GM19099 (cell line): Measurements from ENCODE around the gene ITLN1.

Experiments
- POLR2A ChIP-seq: IDR thresholded peaks from 3 replicates; pipeline ENCODE4 v1.6.1; 2011; ENCODE audit warnings: low read depth; ENCODE audit not compliant: insufficient read length; ENCODE audit errors: extremely low read depth

ITLN1 gene

GRCh38 chr1:160858507-160858906, 26.5 kb downstream of the ITLN1 start:
- no peak for TF ChIP-seq POLR2A

GRCh38 chr1:160858097-160858496, 26.9 kb downstream of the ITLN1 start:
- TF ChIP-seq POLR2A: no peak

GRCh38 chr1:160855181-160855981, 29.6 kb downstream of the ITLN1 start:
- peak; percentile 24 for TF ChIP-seq POLR2A

DNA sequence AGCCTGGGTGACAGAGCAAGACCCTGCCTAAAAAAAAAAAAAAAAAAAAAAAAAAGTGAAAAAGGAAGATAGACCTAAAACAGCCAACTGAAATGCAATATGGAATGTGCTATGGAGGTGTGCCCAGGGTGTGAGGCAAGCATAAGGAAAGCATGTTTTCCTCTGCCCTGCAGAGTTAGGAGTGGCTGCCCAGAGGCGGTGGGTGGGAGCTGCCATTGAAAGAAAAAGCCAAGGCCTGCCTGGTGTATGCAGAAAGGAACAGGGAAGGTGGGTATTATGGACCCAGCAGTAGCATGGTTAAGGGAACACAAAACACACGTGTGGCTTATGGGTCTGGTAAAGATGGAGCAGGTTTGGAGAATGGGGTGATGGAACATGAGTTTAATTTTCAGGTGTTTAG, 31.2 kb downstream of the ITLN1 start:
- TF ChIP-seq POLR2A: no peak

- no peak for TF ChIP-seq POLR2A
Measured at GRCh38 chr1:160853014-160853413, 32.0 kb downstream of the ITLN1 start.

DNA sequence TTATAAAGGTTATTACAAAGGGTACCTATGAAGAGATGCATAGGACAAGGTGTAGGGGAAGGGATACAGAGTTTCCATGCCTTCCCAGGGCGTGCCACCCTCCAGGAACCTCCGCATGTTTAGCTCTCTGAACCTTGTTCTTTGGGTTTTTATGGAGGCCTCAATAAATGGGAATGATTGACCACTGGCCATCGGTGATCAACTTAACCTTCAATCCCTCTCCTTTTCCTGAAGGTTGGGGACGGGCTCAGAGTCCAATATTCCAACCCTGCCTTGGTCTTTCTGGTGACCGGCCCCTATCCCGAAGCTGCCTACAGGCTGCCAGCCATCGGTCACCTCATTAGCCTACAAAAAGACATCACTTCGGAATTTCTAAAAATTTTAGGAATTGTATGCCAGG, 34.0 kb downstream of the ITLN1 start:
- TF ChIP-seq POLR2A: no peak

GRCh38 chr1:160850541-160850940, 34.4 kb downstream of the ITLN1 start:
- TF ChIP-seq POLR2A: no peak

DNA sequence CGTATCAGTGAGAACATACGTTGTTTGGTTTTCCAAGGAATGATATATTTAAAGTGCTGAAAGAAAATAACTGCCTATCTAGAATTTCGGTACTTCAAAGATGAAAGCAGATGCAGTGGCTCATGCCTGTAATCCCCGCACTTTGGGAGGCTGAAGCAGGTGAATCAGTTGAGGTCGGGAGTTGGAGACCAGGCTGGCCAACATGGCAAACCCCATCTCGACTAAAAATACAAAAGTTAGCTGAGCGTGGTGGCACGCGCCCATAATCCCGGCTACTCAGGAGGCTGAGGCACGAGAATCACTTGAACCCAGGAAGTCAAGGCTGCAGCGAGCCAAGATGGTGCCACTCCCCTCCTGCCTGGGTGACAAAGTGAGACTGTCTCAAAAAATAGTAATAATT, 38.7 kb downstream of the ITLN1 start:
- TF ChIP-seq POLR2A: no peak

DNA sequence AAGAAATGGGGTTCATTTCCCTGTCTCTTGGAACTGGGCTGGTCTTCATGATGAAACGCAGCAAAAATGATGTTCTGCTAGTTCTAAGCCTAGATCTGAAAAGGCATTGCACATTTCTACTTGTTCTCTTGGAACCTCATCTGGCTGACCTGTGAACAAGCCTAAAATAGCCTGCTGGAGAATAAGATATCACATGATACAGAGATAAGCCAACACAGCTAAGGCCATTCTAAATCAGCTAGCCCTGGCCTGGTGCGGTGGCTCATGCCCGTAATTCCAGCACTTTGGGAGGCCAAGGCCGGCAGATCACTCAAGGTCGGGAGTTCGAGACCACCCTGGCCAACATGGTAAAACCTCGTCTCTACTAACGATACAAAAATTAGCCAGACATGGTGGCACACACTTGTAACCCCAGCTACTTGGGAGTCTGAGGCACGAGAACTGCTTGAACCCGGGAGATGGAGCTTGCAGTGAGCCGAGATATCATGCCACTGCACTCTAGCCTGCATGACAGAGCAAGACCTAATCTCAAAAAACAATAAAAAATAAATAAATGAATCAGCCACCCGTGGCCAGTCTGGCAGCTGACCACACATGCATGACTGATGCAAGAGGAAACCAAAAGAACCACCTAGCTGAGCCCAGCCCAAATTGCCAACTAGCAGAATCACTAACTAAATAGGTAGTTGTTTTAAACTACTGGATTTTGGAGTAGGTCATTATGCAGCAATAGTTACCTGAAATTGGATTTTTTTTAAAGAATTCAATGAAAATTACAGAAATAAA, 40.3 kb downstream of the ITLN1 start:
- TF ChIP-seq POLR2A: no peak

- no peak for TF ChIP-seq POLR2A
Measured at GRCh38 chr1:160841079-160841478, 43.9 kb downstream of the ITLN1 start.

DNA sequence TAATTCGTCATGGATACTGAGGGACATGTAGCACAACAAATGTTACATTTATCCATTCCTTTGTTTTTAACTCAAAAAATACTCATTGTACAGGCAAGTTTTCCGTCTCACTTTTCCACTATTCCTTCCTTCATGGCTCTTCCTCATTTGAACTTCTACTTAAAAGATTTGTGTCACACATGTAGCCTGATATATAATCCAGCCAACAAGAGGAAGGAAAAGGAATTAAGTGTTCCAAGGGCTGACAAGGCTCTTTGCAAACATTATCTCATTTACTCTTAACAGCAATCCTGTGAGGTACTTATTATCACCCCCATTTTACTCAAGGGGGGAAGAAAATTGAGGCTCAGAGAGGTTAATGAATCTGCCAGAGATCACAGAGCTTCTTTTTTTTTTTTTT, 45.2 kb downstream of the ITLN1 start:
- no peak for TF ChIP-seq POLR2A

- no peak for TF ChIP-seq POLR2A
Measured at GRCh38 chr1:160838888-160839287, 46.1 kb downstream of the ITLN1 start.

DNA sequence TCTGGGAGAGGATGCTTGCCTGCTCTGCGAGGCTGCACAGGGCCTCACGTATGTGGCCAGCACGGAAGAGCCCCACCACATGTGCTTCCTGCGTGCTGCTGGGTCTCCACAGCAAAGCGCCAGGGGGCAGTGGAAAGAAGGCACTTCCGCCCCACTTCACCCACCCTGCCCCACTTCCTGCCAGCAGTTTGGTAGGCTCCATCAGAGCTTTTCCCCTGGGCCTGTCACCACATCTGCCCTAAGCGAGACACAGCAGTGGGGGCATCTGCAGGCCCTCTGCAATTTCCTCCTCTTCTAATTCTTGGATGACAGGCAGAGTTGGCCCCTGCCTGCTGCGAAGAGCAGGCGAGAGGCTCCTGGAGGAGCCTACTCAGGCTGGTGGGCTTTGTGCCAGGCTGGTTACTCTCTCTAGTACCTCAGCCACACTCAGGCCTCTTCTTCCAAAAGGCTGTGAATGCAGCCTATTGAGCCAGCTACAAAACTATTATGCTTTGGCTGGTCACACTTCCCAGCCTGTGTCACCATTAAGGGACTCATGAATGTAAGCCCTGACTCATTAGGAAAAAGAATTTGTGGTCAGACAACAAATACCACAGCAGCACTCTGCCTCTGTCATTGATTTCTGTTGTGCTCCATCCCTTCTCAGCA, 47.3 kb downstream of the ITLN1 start:
- peak; percentile 58 for TF ChIP-seq POLR2A

GRCh38 chr1:160836981-160837557, 47.9 kb downstream of the ITLN1 start:
- no peak for TF ChIP-seq POLR2A

- TF ChIP-seq POLR2A: no peak
Measured at GRCh38 chr1:160836561-160836960, 48.4 kb downstream of the ITLN1 start.
